Astrocyte (in vitro differentiated cells and primary cell): ENCODE measurements around the gene COQ5. TPM values are rescaled to one million over a fixed set of nuclear protein-coding genes. Genes with fewer than 3 reads are reported as not detected.
"Not testable (repeated sequence)": the region's sequence is repeated elsewhere in the genome, so short reads cannot be mapped to it uniquely, and the experiment has no call there.

Experiments
- DNase-seq: peaks from one replicate; pipeline ENCODE4 v3.0.0-alpha.2; 2010; ENCODE audit warnings: low read depth
- FAIRE-seq: peaks from 2 replicates; lab custom pipeline; 2011; peaks lifted over from hg19 to GRCh38; lab: Jason Lieb, UNC
- H2AFZ ChIP-seq: 2 replicates; pipeline ENCODE4 v1.6.0; 2012; ENCODE audit warnings: low read depth, low read length, inconsistent platforms
- H3K27ac ChIP-seq: 2 replicates; pipeline ENCODE4 v1.5.1; 2011; ENCODE audit warnings: low read depth, low read length, inconsistent platforms
- H3K27me3 ChIP-seq: 2 replicates; pipeline ENCODE4 v1.6.0; 2011; ENCODE audit warnings: low read length, inconsistent platforms; ENCODE audit not compliant: insufficient read depth
- H3K36me3 ChIP-seq: 2 replicates; pipeline ENCODE4 v1.5.1; 2011; ENCODE audit warnings: low read length, inconsistent platforms; ENCODE audit not compliant: insufficient read depth
- H3K4me1 ChIP-seq: 2 replicates; pipeline ENCODE4 v1.5.1; 2011; ENCODE audit warnings: low read length, inconsistent platforms; ENCODE audit not compliant: insufficient read depth
- H3K4me2 ChIP-seq: 2 replicates; pipeline ENCODE4 v1.6.0; 2012; ENCODE audit warnings: low read length, inconsistent platforms
- H3K4me3 ChIP-seq: 2 replicates; pipeline ENCODE4 v1.5.1; 2011; ENCODE audit warnings: low read depth, mild to moderate bottlenecking, low read length, inconsistent platforms; ENCODE audit not compliant: insufficient read depth
- H3K79me2 ChIP-seq: 2 replicates; pipeline ENCODE4 v1.6.0; 2012; ENCODE audit warnings: mild to moderate bottlenecking, low read length, inconsistent platforms; ENCODE audit not compliant: insufficient read depth
- H3K9ac ChIP-seq: 2 replicates; pipeline ENCODE4 v1.6.0; 2012; ENCODE audit warnings: mild to moderate bottlenecking, low read length, inconsistent platforms
- H3K9me3 ChIP-seq: 2 replicates; pipeline ENCODE4 v1.5.1; 2012; ENCODE audit warnings: low read depth, mild to moderate bottlenecking, low read length, inconsistent platforms; ENCODE audit not compliant: insufficient read depth
- H4K20me1 ChIP-seq: 2 replicates; pipeline ENCODE4 v1.6.0; 2012; ENCODE audit warnings: low read length, inconsistent platforms; ENCODE audit not compliant: insufficient read depth
- H3K27ac Mint-ChIP-seq: one replicate; pipeline ENCODE4 v1.8.0; 2021; ENCODE audit warnings: mild to moderate bottlenecking, mixed read lengths; ENCODE audit not compliant: unreplicated experiment
- H3K27me3 Mint-ChIP-seq: one replicate; pipeline ENCODE4 v1.8.0; 2021; ENCODE audit warnings: low read depth, mixed read lengths; ENCODE audit not compliant: unreplicated experiment
- H3K36me3 Mint-ChIP-seq: one replicate; pipeline ENCODE4 v1.8.0; 2021; ENCODE audit warnings: low read depth, mixed read lengths; ENCODE audit not compliant: unreplicated experiment
- H3K4me1 Mint-ChIP-seq: one replicate; pipeline ENCODE4 v1.8.0; 2021; ENCODE audit warnings: low read depth, mixed read lengths; ENCODE audit not compliant: unreplicated experiment
- H3K4me3 Mint-ChIP-seq: one replicate; pipeline ENCODE4 v1.8.0; 2021; ENCODE audit warnings: mild to moderate bottlenecking, moderate library complexity, mixed read lengths; ENCODE audit not compliant: unreplicated experiment
- H3K9me3 Mint-ChIP-seq: one replicate; pipeline ENCODE4 v1.8.0; 2021; ENCODE audit warnings: mild to moderate bottlenecking, mixed read lengths; ENCODE audit not compliant: unreplicated experiment
- CTCF ChIP-seq: IDR thresholded peaks from 2 replicates; pipeline ENCODE4 v1.5.1; 2011; ENCODE audit warnings: low read depth, mild to moderate bottlenecking, inconsistent platforms, low read length, moderate library complexity; ENCODE audit not compliant: insufficient read depth
- EZH2 ChIP-seq: IDR thresholded peaks from 2 replicates; pipeline ENCODE4 v1.6.1; 2012; ENCODE audit warnings: mild to moderate bottlenecking, low read length, inconsistent platforms; ENCODE audit not compliant: insufficient read depth
- total RNA-seq: library from RNA; stranded (reverse); gene quantifications from 2 replicates; pipeline ENCODE4 v1.2.1, GENCODE V29; 2021

The COQ5 gene
- total RNA-seq, 1 donor from 2014 or later: 23.4 TPM

GRCh38 chr12:120488057-120488640, 40.8 kb downstream of the COQ5 start:
- H3K27ac Mint-ChIP-seq: peak overlapping the region; percentile 55
- Histone ChIP-seq H3K4me2 (no peak overlapping the region), H3K4me3 (no peak overlapping the region), H3K4me1 (no peaks in the 10 kb centered on the region), H2AFZ (no peak overlapping the region), H3K9ac (no peak overlapping the region), H3K9me3 (no peaks in the 10 kb centered on the region), H3K27me3 (no peaks in the 10 kb centered on the region), H4K20me1 (peaks cover 3% of the 10 kb centered on the region), H3K27ac (no peak overlapping the region), H3K36me3 (no peaks in the 10 kb centered on the region), H3K79me2 (no peaks in the 10 kb centered on the region)
- H3K4me3 Mint-ChIP-seq: peak overlapping the region; percentile 20
- no peak for DNase-seq
- no peaks in the 10 kb centered on the region for H3K9me3 Mint-ChIP-seq
- no peak for FAIRE-seq
- peaks cover 4% of the 10 kb centered on the region for H3K4me1 Mint-ChIP-seq
- H3K36me3 Mint-ChIP-seq: peaks cover 14% of the 10 kb centered on the region
- no peak for TF ChIP-seq EZH2
- TF ChIP-seq CTCF: no peak
- H3K27me3 Mint-ChIP-seq: no peaks in the 10 kb centered on the region

GRCh38 chr12:120487552-120487951, 41.4 kb downstream of the COQ5 start:
- not testable (repeated sequence) for H3K27me3 Mint-ChIP-seq

DNA sequence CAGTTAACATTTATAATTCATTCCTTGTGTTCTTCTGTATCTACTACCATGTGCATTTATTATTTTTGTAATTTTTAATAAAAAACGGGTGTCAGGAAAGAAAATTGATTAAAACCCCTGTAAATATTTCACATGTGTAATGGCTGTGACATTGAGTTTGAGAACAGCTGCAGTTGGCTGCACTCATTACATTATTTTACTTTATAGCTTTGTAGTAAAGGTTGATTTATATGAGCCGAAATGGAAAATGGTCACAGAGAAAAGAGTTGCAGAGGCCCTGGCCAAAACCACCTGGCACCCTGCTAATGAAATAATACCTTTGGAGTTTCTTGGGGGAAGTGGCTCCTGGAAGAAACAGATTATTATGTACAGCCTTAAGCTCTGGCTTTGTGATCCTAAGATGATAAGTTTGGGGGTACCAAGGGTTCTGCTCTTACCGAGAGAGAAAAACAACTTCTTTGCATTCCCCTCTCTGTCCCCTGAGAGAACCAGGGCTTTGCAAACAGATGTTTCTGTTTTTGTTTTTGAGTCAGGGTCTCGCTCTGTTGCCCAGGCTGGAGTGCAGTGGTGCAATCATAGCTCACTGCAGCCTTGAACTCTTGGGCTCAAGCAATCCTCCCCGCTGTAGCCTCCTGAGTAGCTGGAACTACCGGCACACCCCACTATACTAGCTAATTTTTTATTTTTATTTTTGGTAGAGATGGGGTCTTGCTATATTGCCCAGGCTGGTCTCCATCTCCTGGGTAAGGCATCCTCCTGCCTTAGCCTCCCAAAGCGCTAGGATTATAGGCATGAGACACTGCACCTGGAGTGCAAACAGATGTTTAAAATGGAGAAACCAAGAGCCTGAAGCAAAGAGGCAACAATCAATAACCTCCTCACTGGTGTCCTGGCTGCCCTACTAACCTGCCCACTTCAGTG, 42.7 kb downstream of the COQ5 start:
- Mint-ChIP-seq H3K36me3 (peaks cover 18% of the 10 kb centered on the region), H3K27ac (no peak overlapping the region), H3K27me3 (no peaks in the 10 kb centered on the region), H3K9me3 (no peaks in the 10 kb centered on the region), H3K4me1 (peaks cover 4% of the 10 kb centered on the region), H3K4me3 (no peak overlapping the region)
- H3K9ac ChIP-seq: no peak overlapping the region
- no peak for DNase-seq
- H3K4me3 ChIP-seq: no peak overlapping the region
- no peaks in the 10 kb centered on the region for H3K9me3 ChIP-seq
- no peaks in the 10 kb centered on the region for H3K4me1 ChIP-seq
- peaks cover 1% of the 10 kb centered on the region for H4K20me1 ChIP-seq
- H3K36me3 ChIP-seq: no peaks in the 10 kb centered on the region
- H3K4me2 ChIP-seq: no peak overlapping the region
- no peak overlapping the region for H3K27ac ChIP-seq
- H3K79me2 ChIP-seq: no peaks in the 10 kb centered on the region
- no peak for TF ChIP-seq CTCF
- TF ChIP-seq EZH2: no peak
- no peak overlapping the region for H2AFZ ChIP-seq
- no peaks in the 10 kb centered on the region for H3K27me3 ChIP-seq
- FAIRE-seq: no peak

More at GRCh38 chr12:120487552-120487951, 41.4 kb downstream of the COQ5 start:
- H3K9me3 Mint-ChIP-seq, H3K4me1 Mint-ChIP-seq, H4K20me1 ChIP-seq, H3K27ac Mint-ChIP-seq, H3K4me3 ChIP-seq, H3K9me3 ChIP-seq, H3K4me3 Mint-ChIP-seq, H3K27me3 ChIP-seq, DNase-seq, H3K4me1 ChIP-seq, H2AFZ ChIP-seq, H3K9ac ChIP-seq, H3K36me3 ChIP-seq, H3K4me2 ChIP-seq, H3K79me2 ChIP-seq, H3K27ac ChIP-seq, FAIRE-seq: not testable (repeated sequence)
- H3K36me3 Mint-ChIP-seq: peaks cover 16% of the 10 kb centered on the region
